Gastroesophageal sphincter (tissue), 4 donors: ENCODE data around the gene ANO4. TPM values are rescaled to one million over a fixed set of nuclear protein-coding genes. Genes with fewer than 3 reads are reported as not detected.

Source experiments
- ATAC-seq: fragments of 150-250 bp; one replicate; pipeline ENCODE4 v1.9.1; 2016; ENCODE audit warnings: mild to moderate bottlenecking, moderate library complexity
- H3K27ac ChIP-seq, 4 donors: fragments of 200-600 bp; sonication (generic) in 3 of 4; 1 replicate in 3 of 4; 2 replicates in 1 of 4; pipeline ENCODE4 v1.5.1; 2016 to 2019
- H3K27me3 ChIP-seq: fragments of 200-600 bp; sonication (generic); one replicate; pipeline ENCODE4 v1.5.1; 2019
- H3K36me3 ChIP-seq, 2 donors: fragments of 200-600 bp; sonication (generic); one replicate each; pipeline ENCODE4 v1.5.1; 2019; ENCODE audit warnings: control low read depth in 1 of 2
- H3K4me1 ChIP-seq, 3 donors: fragments of 200-600 bp; sonication (generic); 1 replicate in 2 of 3; 2 replicates in 1 of 3; pipeline ENCODE4 v1.5.1; 2016 to 2019; ENCODE audit warnings: control low read depth in 2 of 3
- H3K4me3 ChIP-seq, 2 donors: fragments of 200-600 bp; sonication (generic); one replicate each; pipeline ENCODE4 v1.5.1; 2019; ENCODE audit warnings: mild to moderate bottlenecking in 1 of 2, moderate library complexity in 1 of 2
- H3K9me3 ChIP-seq, 3 donors: fragments of 200-600 bp; sonication (generic); one replicate each; pipeline ENCODE4 v1.5.1; 2017 to 2019; ENCODE audit warnings: control low read depth in 2 of 3
- EP300 ChIP-seq: sonication (generic); formaldehyde crosslinking; IDR thresholded peaks from one replicate; pipeline ENCODE4 v1.6.1; 2017; ENCODE audit warnings: antibody characterized with exemption, mild to moderate bottlenecking
- POLR2A ChIP-seq, 2 donors: fragments of 450-650 bp; IDR thresholded peaks; one replicate each; pipeline ENCODE4 v1.6.1; 2017; ENCODE audit warnings: antibody characterized with exemption in 2 of 2, mild to moderate bottlenecking in 2 of 2, moderate library complexity in 1 of 2
- POLR2AphosphoS5 ChIP-seq: sonication (generic); formaldehyde crosslinking; IDR thresholded peaks from one replicate; pipeline ENCODE4 v1.6.1; 2017; ENCODE audit warnings: antibody characterized with exemption
- WGBS, 2 donors: methylation state at CpG; one replicate each; pipeline ENCODE4 v1.1.5; 2018; ENCODE audit warnings: low coverage in 1 of 2; 5-methylcytosine and 5-hydroxymethylcytosine counted together
- total RNA-seq, 4 donors: library from RNA; depleted of rRNA; stranded (reverse); fragments of >200 nt; gene quantifications; one replicate each; pipeline ENCODE4 v1.1.0, GENCODE V29; 2016
- TF ChIP-seq, protein P1 (sequence below), 4 experiments: fragments of 200-600 bp in 2 of 4; fragments of 450-650 bp in 2 of 4; sonication (generic) in 1 of 4; IDR thresholded peaks; one replicate each; pipeline ENCODE4 v1.5.1; 2017 to 2019; ENCODE audit warnings: antibody characterized with exemption in 4 of 4, mild to moderate bottlenecking in 2 of 4, moderate library complexity in 2 of 4

Gene ANO4
- total RNA-seq, 4 donors from 2014 or later: 0.08 to 0.30 (median 0.13) TPM; not detected in 1

DNA sequence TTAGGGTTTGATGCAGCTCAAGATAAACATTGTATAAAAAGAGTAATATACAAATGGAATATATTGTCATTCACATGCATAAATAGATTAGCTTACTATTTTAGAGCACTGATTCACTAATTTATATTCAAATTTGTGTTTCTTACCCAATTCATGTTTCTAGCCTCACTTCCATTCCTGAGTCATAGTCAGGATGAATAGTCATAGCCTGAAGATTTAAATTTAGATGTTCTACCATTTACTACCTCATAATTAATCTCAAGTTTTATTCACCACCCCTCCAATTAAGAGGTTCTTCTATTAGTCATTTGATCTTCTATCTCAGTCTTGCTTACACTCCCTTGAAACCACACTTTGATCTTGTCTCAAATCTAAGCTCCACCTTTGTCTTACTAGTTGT lies 38.7 kb downstream of the ANO4 start:
- Histone ChIP-seq H3K36me3 (no peaks in the 10 kb centered on the region), H3K27me3 (no peaks in the 10 kb centered on the region), H3K4me1 (no peaks in the 10 kb centered on the region), H3K27ac (no peak overlapping the region), H3K4me3 (no peak overlapping the region), H3K9me3 (no peaks in the 10 kb centered on the region)
- no peak for ATAC-seq
- TF ChIP-seq EP300 (no peak), POLR2A (IDR thresholded peaks at IDR 0.05) (no peak), POLR2AphosphoS5 (no peak)
- TF ChIP-seq, protein P1, sequence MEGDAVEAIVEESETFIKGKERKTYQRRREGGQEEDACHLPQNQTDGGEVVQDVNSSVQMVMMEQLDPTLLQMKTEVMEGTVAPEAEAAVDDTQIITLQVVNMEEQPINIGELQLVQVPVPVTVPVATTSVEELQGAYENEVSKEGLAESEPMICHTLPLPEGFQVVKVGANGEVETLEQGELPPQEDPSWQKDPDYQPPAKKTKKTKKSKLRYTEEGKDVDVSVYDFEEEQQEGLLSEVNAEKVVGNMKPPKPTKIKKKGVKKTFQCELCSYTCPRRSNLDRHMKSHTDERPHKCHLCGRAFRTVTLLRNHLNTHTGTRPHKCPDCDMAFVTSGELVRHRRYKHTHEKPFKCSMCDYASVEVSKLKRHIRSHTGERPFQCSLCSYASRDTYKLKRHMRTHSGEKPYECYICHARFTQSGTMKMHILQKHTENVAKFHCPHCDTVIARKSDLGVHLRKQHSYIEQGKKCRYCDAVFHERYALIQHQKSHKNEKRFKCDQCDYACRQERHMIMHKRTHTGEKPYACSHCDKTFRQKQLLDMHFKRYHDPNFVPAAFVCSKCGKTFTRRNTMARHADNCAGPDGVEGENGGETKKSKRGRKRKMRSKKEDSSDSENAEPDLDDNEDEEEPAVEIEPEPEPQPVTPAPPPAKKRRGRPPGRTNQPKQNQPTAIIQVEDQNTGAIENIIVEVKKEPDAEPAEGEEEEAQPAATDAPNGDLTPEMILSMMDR (IDR thresholded peaks at IDR 0.05): no peak

DNA sequence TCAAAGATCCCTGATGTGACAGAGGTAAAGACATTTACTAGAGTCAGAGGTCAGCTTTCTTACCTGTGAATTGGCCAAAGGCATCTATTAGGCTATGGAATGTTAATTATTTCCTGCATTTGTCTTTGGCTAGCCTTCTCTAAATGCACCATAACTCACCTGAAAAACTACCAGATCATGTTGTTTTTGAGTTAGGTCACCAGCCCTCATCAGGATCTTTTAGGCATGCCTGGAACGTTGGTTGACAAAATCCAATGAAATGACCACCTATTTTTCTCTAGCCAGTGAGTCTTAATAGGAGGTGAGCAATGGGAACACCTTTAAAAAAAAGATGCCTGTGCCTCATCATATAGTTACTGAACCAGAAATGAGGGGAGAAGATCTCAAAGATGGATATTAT lies 46.2 kb downstream of the ANO4 start:
- no peak for ATAC-seq
- no peak for TF ChIP-seq POLR2AphosphoS5
- no peak for TF ChIP-seq POLR2A (IDR thresholded peaks at IDR 0.05)
- TF ChIP-seq, protein P1 (IDR thresholded peaks at IDR 0.05): no peak
- TF ChIP-seq EP300: no peak
- H3K4me3 ChIP-seq: no peak overlapping the region
- no peaks in the 10 kb centered on the region for H3K4me1 ChIP-seq
- H3K9me3 ChIP-seq: no peaks in the 10 kb centered on the region
- WGBS, 2 donors: 50 to 56% methylated on average over 1 of the region's 1 CpG
- no peak overlapping the region for H3K27ac ChIP-seq
- H3K27me3 ChIP-seq: no peaks in the 10 kb centered on the region
- no peaks in the 10 kb centered on the region for H3K36me3 ChIP-seq

- H3K4me3 ChIP-seq: no peak overlapping the region
- no peak for ATAC-seq
- no peak for TF ChIP-seq EP300
- no peaks in the 10 kb centered on the region for H3K27me3 ChIP-seq
- H3K9me3 ChIP-seq: no peaks in the 10 kb centered on the region
- 64% methylated on average over 1 of the region's 1 CpG; no CpG with 5 or more reads in 1 of the 2 donors for WGBS, 2 donors
- no peaks in the 10 kb centered on the region for H3K36me3 ChIP-seq
- no peak overlapping the region for H3K27ac ChIP-seq
- no peaks in the 10 kb centered on the region for H3K4me1 ChIP-seq
Measured at GRCh38 chr12:100842156-100842555, 47.6 kb downstream of the ANO4 start.

DNA sequence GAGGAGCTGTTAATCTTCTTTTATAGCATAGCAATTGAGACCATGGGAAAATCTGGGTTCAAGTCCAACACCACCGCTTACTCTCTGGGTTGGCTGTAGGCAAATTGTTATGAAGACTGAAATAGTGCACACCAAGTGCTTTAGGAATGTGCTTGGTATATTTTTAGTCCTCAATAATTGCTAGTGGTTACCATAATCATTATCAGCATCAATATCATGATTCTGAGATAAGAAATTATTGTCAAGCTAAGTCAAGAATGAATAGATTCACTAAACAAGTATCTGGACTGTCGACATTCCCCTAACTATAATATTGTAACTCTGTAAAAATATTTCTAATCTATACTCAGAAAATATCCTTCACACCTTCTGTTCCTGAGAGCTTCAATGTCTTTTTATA lies 48.5 kb downstream of the ANO4 start:
- ATAC-seq: no peak
- no peaks in the 10 kb centered on the region for H3K36me3 ChIP-seq
- H3K4me3 ChIP-seq: no peak overlapping the region
- H3K4me1 ChIP-seq: no peaks in the 10 kb centered on the region
- H3K9me3 ChIP-seq: no peaks in the 10 kb centered on the region
- no peak overlapping the region for H3K27ac ChIP-seq
- 49 to 81% methylated on average over 2 of the region's 2 CpGs for WGBS, 2 donors
- no peak for TF ChIP-seq POLR2A (IDR thresholded peaks at IDR 0.05)
- no peak for TF ChIP-seq POLR2AphosphoS5
- TF ChIP-seq, protein P1 (IDR thresholded peaks at IDR 0.05): no peak
- no peak for TF ChIP-seq EP300
- H3K27me3 ChIP-seq: no peaks in the 10 kb centered on the region

DNA sequence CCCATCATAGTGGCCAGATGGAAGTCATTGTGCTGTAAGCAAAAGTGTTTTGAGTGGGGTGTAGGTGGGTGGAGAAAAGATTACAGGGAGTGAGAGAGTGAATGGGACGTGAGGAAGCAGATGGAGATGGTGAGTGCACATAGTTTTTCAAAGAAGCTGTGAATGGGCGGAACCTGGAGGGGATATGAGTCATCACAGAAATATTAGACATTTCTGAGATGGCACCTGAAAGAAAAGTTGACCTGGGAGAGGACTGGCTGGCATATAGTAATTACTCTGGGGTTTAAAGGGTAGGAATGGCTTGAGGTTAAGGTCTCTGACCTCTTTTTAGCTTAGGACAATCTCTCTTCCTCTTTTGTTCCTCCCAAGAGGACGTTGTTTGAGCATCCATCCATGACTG lies 50.5 kb downstream of the ANO4 start:
- 58 to 71% methylated on average over 3 of the region's 3 CpGs for WGBS, 2 donors
- no peak overlapping the region for H3K4me3 ChIP-seq
- ATAC-seq: no peak
- no peaks in the 10 kb centered on the region for H3K36me3 ChIP-seq
- H3K27me3 ChIP-seq: no peaks in the 10 kb centered on the region
- H3K9me3 ChIP-seq: no peaks in the 10 kb centered on the region
- no peak overlapping the region for H3K27ac ChIP-seq
- H3K4me1 ChIP-seq: no peaks in the 10 kb centered on the region
- no peak for TF ChIP-seq EP300
- no peak for TF ChIP-seq POLR2A (IDR thresholded peaks at IDR 0.05)
- TF ChIP-seq POLR2AphosphoS5: no peak
- TF ChIP-seq, protein P1 (IDR thresholded peaks at IDR 0.05): no peak

DNA sequence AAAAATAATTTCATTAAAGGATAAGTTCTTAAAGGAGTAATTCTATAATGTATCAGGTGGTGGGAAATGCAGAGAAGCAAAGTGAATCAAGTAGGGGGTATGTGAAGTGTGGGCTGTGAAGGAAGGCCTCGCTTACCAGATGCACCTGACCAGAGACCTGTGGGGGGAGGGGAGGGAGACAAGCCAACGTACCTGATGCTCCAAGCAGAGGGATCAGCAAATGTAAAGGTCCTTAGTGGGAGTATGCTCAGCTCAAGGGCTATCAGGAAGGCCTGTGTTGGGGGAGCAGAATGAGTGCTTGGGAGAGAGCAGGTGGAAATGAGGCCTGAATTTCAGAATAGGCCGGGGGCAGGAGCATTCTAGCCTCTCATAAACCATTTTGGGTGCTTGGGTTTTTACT lies 57.1 kb downstream of the ANO4 start:
- H3K27me3 ChIP-seq: peaks cover 6% of the 10 kb centered on the region
- H3K9me3 ChIP-seq: no peaks in the 10 kb centered on the region
- no peak overlapping the region for H3K27ac ChIP-seq
- ATAC-seq: no peak
- 14 to 30% methylated on average over 3 of the region's 3 CpGs for WGBS, 2 donors
- H3K36me3 ChIP-seq: no peaks in the 10 kb centered on the region
- no peak overlapping the region for H3K4me3 ChIP-seq
- no peaks in the 10 kb centered on the region for H3K4me1 ChIP-seq
- TF ChIP-seq EP300 (no peak), POLR2AphosphoS5 (no peak), POLR2A (IDR thresholded peaks at IDR 0.05) (no peak)
- TF ChIP-seq, protein P1 (IDR thresholded peaks at IDR 0.05): no peak
